ENCODE measurements around the gene SERPINA3. TPM values are rescaled to one million over a fixed set of nuclear protein-coding genes. Genes with fewer than 3 reads are reported as not detected.
"Not testable (repeated sequence)": the region's sequence is repeated elsewhere in the genome, so short reads cannot be mapped to it uniquely, and the experiment has no call there.

The SERPINA3 gene
- total RNA-seq, 1 donor from 2014 or later, result 5.2 TPM

GRCh38 chr14:94631536-94632304, 19.5 kb downstream of the SERPINA3 start:
- no peak overlapping the region for H3K27ac Mint-ChIP-seq

GRCh38 chr14:94632305-94632590, 20.1 kb downstream of the SERPINA3 start:
- Mint-ChIP-seq H3K4me3 (ENCODE audit: low read depth) (no peak overlapping the region), H3K27ac (no peak overlapping the region), H3K36me3 (ENCODE audit: insufficient read depth) (no peaks in the 10 kb centered on the region), H3K27me3 (peaks cover 24% of the 10 kb centered on the region), H3K9me3 (ENCODE audit: low read depth) (no peaks in the 10 kb centered on the region), H3K4me1 (ENCODE audit: low read depth) (peaks cover 11% of the 10 kb centered on the region)
- no peak for TF ChIP-seq CTCF (IDR thresholded peaks at IDR 0.05; ENCODE audit: unreplicated experiment)
- DNase-seq (ENCODE audit: low spot score, unreplicated experiment), result no peak

More at GRCh38 chr14:94631536-94632304, 19.5 kb downstream of the SERPINA3 start:
- H3K4me3 Mint-ChIP-seq (ENCODE audit: low read depth), result no peak overlapping the region
- H3K36me3 Mint-ChIP-seq (ENCODE audit: insufficient read depth), result no peaks in the 10 kb centered on the region
- H3K27me3 Mint-ChIP-seq, result peaks cover 24% of the 10 kb centered on the region
- H3K9me3 Mint-ChIP-seq (ENCODE audit: low read depth), result no peaks in the 10 kb centered on the region
- no peak for DNase-seq (ENCODE audit: low spot score, unreplicated experiment)
- TF ChIP-seq CTCF (IDR thresholded peaks at IDR 0.05; ENCODE audit: unreplicated experiment), result no peak
- peaks cover 9% of the 10 kb centered on the region for H3K4me1 Mint-ChIP-seq (ENCODE audit: low read depth)

DNA sequence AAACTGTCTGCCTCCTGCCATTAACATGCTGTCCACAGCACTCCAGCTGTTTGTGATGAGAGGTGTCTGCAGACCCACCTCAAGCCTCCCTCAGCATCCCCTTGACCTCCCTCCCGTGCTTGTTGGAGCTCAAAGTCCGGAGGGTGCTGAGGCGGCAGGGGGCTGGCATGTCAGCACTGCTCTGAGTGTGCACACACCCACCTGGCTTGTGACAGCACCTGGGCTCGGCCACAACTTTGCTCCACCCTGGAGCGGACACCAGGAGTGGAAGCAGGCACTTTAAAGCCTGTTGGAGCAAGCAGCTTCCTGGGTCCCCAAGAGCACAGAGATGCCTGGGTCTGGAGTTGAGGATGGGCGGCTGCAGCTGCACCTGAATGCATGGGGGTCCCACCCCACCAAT, 20.9 kb downstream of the SERPINA3 start:
- H3K36me3 Mint-ChIP-seq (ENCODE audit: insufficient read depth), result no peaks in the 10 kb centered on the region
- H3K27ac Mint-ChIP-seq, result no peak overlapping the region
- peaks cover 27% of the 10 kb centered on the region for H3K27me3 Mint-ChIP-seq

DNA sequence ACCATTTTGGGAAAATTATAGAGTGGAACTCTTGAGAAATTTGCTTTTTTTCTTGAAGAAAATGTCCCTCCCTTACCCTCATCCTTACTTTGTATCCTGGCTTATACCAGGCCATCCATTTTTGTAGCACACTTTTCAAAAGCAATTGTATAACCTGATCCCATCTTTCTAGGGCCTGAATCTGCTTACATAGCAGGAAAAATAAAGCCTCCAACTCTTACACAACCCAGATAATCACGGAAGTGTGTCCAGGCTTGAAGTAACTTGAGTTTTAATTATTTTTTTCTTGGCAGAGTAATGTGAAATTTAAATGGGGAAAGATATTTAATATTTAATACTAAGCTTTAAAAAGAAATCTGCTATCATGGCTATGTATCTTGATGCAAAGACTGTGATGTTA, 23.0 kb downstream of the SERPINA3 start:
- Mint-ChIP-seq H3K4me3 (ENCODE audit: low read depth) (no peak overlapping the region), H3K4me1 (ENCODE audit: low read depth) (peaks cover 31% of the 10 kb centered on the region), H3K36me3 (ENCODE audit: insufficient read depth) (no peaks in the 10 kb centered on the region), H3K27me3 (peaks cover 29% of the 10 kb centered on the region), H3K27ac (no peak overlapping the region), H3K9me3 (ENCODE audit: low read depth) (no peaks in the 10 kb centered on the region)
- no peak for DNase-seq (ENCODE audit: low spot score, unreplicated experiment)
- no peak for TF ChIP-seq CTCF (IDR thresholded peaks at IDR 0.05; ENCODE audit: unreplicated experiment)

More for the DNA sequence above, 20.9 kb downstream of the SERPINA3 start:
- H3K9me3 Mint-ChIP-seq (ENCODE audit: low read depth), result no peaks in the 10 kb centered on the region
- H3K4me3 Mint-ChIP-seq (ENCODE audit: low read depth), result no peak overlapping the region
- no peak for DNase-seq (ENCODE audit: low spot score, unreplicated experiment)
- no peak for TF ChIP-seq CTCF (IDR thresholded peaks at IDR 0.05; ENCODE audit: unreplicated experiment)
- peaks cover 14% of the 10 kb centered on the region for H3K4me1 Mint-ChIP-seq (ENCODE audit: low read depth)

DNA sequence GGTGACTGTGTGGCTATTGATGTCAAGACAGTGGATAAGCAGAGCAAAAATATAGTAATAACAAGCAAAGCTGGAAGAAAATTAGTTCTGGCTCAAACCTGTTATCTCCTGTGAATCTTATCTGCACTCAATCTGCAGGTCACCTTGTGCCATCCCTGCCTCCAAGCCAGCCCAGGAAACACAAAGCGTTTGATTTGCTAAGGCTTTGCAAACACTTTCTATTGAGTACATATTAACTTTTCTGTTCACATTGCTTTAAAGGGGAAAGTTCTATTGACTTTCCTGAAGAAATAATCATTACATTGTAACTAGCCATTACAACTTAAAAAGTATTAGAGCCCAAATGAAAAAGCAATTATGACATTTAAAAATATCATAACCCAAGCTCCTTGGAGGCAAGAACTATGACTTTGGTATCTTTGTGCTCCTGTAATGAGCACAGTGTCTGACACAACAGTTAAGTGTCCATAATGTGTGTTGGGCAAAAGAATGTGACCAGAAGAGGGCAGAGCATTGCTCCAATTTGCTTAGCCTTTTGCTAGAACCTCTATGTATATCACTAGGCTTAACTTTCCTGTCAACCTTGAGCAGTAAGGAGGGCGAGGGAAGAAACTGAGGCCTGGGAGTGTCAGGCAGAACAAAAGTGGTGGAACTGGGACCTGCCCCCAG, 24.7 kb downstream of the SERPINA3 start:
- H3K27me3 Mint-ChIP-seq, result peaks cover 22% of the 10 kb centered on the region
- H3K36me3 Mint-ChIP-seq (ENCODE audit: insufficient read depth), result no peaks in the 10 kb centered on the region
- peak; percentile 47 for TF ChIP-seq CTCF (IDR thresholded peaks at IDR 0.05; ENCODE audit: unreplicated experiment)
- H3K9me3 Mint-ChIP-seq (ENCODE audit: low read depth), result no peaks in the 10 kb centered on the region
- no peak overlapping the region for H3K4me3 Mint-ChIP-seq (ENCODE audit: low read depth)
- no peak overlapping the region for H3K27ac Mint-ChIP-seq
- DNase-seq (ENCODE audit: low spot score, unreplicated experiment), result no peak
- peaks cover 28% of the 10 kb centered on the region for H3K4me1 Mint-ChIP-seq (ENCODE audit: low read depth)

- Mint-ChIP-seq H3K27me3 (peaks cover 21% of the 10 kb centered on the region), H3K4me1 (ENCODE audit: low read depth) (peaks cover 30% of the 10 kb centered on the region), H3K27ac (peak overlapping the region; percentile 71)
- not testable (repeated sequence) for DNase-seq (ENCODE audit: low spot score, unreplicated experiment); H3K36me3 Mint-ChIP-seq (ENCODE audit: insufficient read depth); H3K9me3 Mint-ChIP-seq (ENCODE audit: low read depth); H3K4me3 Mint-ChIP-seq (ENCODE audit: low read depth)
These were observed 25.6 kb downstream of the SERPINA3 start for GRCh38 chr14:94637814-94638213.
